Cardiac muscle cell (in vitro differentiated cells and primary cell): ENCODE data around the gene FUT9. TPM values are rescaled to one million over a fixed set of nuclear protein-coding genes. Genes with fewer than 3 reads are reported as not detected.

Source experiments
- DNase-seq, 2 donors: peaks; one replicate each; pipeline versions ENCODE4 v3.0.0 to v3.0.0-alpha.2; 2010 to 2017; ENCODE audit warnings: low read depth in 1 of 2, low spot score in 1 of 2
- H3K27ac ChIP-seq: fragments of 200-600 bp; sonication (generic); 2 replicates; pipeline ENCODE4 v1.5.1; 2016
- H3K27me3 ChIP-seq: fragments of 200-600 bp; sonication (generic); 2 replicates; pipeline ENCODE4 v1.6.0; 2016; ENCODE audit warnings: control low read depth
- H3K36me3 ChIP-seq: fragments of 200-600 bp; sonication (generic); 2 replicates; pipeline ENCODE4 v1.5.1; 2016; ENCODE audit warnings: control low read depth
- H3K4me1 ChIP-seq: fragments of 200-600 bp; sonication (generic); 2 replicates; pipeline ENCODE4 v1.8.1; 2017; ENCODE audit warnings: low read depth, mild to moderate bottlenecking, mixed run types
- H3K4me3 ChIP-seq: fragments of 200-600 bp; sonication (generic); 2 replicates; pipeline ENCODE4 v1.5.1; 2016; ENCODE audit warnings: mild to moderate bottlenecking
- H3K9me3 ChIP-seq: fragments of 200-600 bp; sonication (generic); 2 replicates; pipeline ENCODE4 v1.5.1; 2017; ENCODE audit warnings: low read depth, mild to moderate bottlenecking, control low read depth
- CTCF ChIP-seq: IDR thresholded peaks from 2 replicates; pipeline ENCODE4 v1.5.1; 2012; ENCODE audit warnings: low read depth, mild to moderate bottlenecking, low read length
- polyA plus RNA-seq: library from polyadenylated mRNA; unstranded; fragments of >200 nt; fragmentation: Nextera tagmentation; extraction: Ambion mirVana; gene quantifications from 2 replicates; pipeline ENCODE4 v1.2.1, GENCODE V29; 2016
- total RNA-seq: library from RNA; depleted of rRNA; stranded (reverse); fragments of >200 nt; gene quantifications from 2 replicates; pipeline ENCODE4 v1.2.3, GENCODE V29; 2016

The FUT9 gene
- total and polyA plus RNA-seq, 2 experiments from 2014 or later = not detected

DNA sequence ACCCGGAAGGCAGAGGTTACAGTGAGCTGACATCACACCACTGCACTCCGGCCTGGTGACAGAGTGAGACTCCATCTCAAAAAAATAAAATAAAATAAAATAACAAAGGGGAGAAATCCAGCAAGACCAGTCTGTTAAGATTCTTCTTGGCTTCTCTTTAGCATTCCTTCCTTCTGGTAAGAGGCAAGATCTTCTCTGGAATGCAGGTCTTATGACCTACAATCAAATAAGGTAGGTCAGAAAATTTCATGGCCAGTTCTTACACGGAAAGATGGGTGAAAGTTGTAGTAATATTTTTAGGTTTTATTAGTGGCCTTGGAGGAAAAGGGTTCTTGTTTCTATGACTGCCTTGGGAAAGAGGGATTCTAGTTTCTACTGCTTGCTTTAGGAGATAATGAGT, 180.9 kb downstream of the FUT9 start:
- no peaks in the 10 kb centered on the region for H3K27me3 ChIP-seq
- no peaks in the 10 kb centered on the region for H3K36me3 ChIP-seq
- no peaks in the 10 kb centered on the region for H3K4me1 ChIP-seq
- no peak for TF ChIP-seq CTCF
- DNase-seq = no peak
- H3K4me3 ChIP-seq = no peak overlapping the region
- no peaks in the 10 kb centered on the region for H3K9me3 ChIP-seq
- H3K27ac ChIP-seq = no peak overlapping the region

GRCh38 chr6:96197241-96197640, 181.5 kb downstream of the FUT9 start:
- Histone ChIP-seq H3K4me1 (no peaks in the 10 kb centered on the region), H3K27ac (no peak overlapping the region), H3K4me3 (no peak overlapping the region), H3K9me3 (no peaks in the 10 kb centered on the region), H3K36me3 (no peaks in the 10 kb centered on the region), H3K27me3 (no peaks in the 10 kb centered on the region)
- DNase-seq = no peak
- no peak for TF ChIP-seq CTCF

DNA sequence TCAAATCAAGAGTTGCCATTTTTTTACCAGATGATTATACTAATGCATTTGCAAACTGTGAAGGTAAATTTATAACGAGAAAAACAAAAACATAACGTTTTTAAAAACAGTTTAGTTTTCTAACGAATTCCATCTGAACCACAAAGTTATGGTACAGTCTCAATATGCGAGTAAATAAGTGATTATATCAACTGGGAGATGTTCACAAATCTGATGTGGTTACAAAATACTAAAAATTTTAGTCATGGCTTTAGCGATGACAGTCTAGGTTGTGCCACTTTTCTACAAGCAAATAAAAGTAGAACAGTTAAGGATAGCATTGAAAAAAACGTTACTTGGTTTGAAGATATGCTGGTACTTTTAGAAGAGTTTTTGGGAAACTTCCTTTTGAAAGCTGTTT, 186.8 kb downstream of the FUT9 start:
- TF ChIP-seq CTCF = no peak
- no peaks in the 10 kb centered on the region for H3K27me3 ChIP-seq
- DNase-seq = no peak
- H3K9me3 ChIP-seq = no peaks in the 10 kb centered on the region
- no peaks in the 10 kb centered on the region for H3K36me3 ChIP-seq
- H3K4me1 ChIP-seq = no peaks in the 10 kb centered on the region
- no peak overlapping the region for H3K27ac ChIP-seq
- H3K4me3 ChIP-seq = no peak overlapping the region

DNA sequence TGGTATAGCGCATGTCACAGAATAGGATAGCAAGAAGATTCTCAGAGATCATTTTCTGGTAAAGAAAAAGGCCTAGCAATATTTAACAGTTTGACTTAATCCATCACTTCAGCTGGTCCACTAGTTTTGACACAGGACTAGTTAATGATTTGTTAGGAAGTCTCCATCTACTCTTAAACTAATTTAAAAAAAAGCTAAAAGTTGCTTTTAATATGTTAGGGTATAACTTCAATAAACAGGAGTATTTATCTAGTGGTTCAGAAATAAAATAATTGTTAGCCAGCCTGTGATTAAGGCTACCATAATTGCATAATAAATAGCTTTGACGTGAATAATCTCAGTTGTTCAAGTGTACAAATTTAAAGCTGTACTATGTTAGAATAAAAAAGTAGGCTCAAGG, 195.6 kb downstream of the FUT9 start:
- no peak for DNase-seq
- H3K36me3 ChIP-seq = no peaks in the 10 kb centered on the region
- no peaks in the 10 kb centered on the region for H3K27me3 ChIP-seq
- TF ChIP-seq CTCF = no peak
- no peaks in the 10 kb centered on the region for H3K9me3 ChIP-seq
- no peaks in the 10 kb centered on the region for H3K4me1 ChIP-seq
- no peak overlapping the region for H3K27ac ChIP-seq
- no peak overlapping the region for H3K4me3 ChIP-seq

GRCh38 chr6:96212066-96212465, 196.3 kb downstream of the FUT9 start:
- Histone ChIP-seq H3K4me3 (no peak overlapping the region), H3K4me1 (no peaks in the 10 kb centered on the region), H3K36me3 (no peaks in the 10 kb centered on the region), H3K9me3 (no peaks in the 10 kb centered on the region), H3K27ac (no peak overlapping the region), H3K27me3 (no peaks in the 10 kb centered on the region)
- TF ChIP-seq CTCF = no peak
- no peak for DNase-seq

DNA sequence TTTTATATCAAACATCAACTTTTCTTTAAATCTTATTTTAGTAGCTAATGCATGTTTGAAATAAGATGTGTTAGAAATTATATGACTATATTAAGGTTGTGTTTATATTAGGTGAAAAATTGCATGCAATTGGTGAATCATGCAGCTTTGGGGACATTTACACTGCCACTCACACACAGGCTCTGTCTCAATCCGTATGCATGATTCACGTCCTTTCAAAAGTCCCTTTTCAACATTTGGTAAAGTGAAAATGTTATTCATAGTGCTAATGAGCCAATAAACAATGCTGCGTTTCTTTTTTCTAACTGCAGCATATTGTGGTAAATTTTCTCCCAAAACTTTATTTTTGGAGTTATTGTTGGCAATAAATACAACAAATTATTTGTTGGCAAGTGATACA, 198.0 kb downstream of the FUT9 start:
- TF ChIP-seq CTCF = no peak
- Histone ChIP-seq H3K9me3 (no peaks in the 10 kb centered on the region), H3K36me3 (no peaks in the 10 kb centered on the region), H3K4me1 (no peaks in the 10 kb centered on the region), H3K27me3 (no peaks in the 10 kb centered on the region), H3K4me3 (no peak overlapping the region), H3K27ac (no peak overlapping the region)
- DNase-seq = no peak
